Breast epithelium (tissue), 4 donors: ENCODE results near the gene TM2D3. TPM values are rescaled to one million over a fixed set of nuclear protein-coding genes. Genes with fewer than 3 reads are reported as not detected.

Experiments
- DNase-seq, 2 donors: peaks; one replicate each; pipeline ENCODE4 v3.0.0-alpha.2; 2019; ENCODE audit warnings: low spot score in 2 of 2
- H3K27ac ChIP-seq, 2 donors: fragments of 200-600 bp; sonication (generic) in 1 of 2; one replicate each; pipeline ENCODE4 v1.5.1; 2016 to 2019; ENCODE audit warnings: mild to moderate bottlenecking in 1 of 2
- H3K27me3 ChIP-seq, 2 donors: fragments of 200-600 bp; sonication (generic) in 1 of 2; one replicate each; pipeline versions ENCODE4 v1.5.1 to v1.6.0; 2017 to 2019; ENCODE audit warnings: control low read depth in 1 of 2, mild to moderate bottlenecking in 1 of 2
- H3K36me3 ChIP-seq: fragments of 200-600 bp; one replicate; pipeline ENCODE4 v1.5.1; 2019
- H3K4me1 ChIP-seq, 2 donors: fragments of 200-600 bp; sonication (generic); one replicate each; pipeline ENCODE4 v1.5.1; 2016 to 2019; ENCODE audit warnings: control low read depth in 1 of 2
- H3K4me3 ChIP-seq, 3 donors: fragments of 200-600 bp; sonication (generic); 1 replicate in 2 of 3; 2 replicates in 1 of 3; pipeline ENCODE4 v1.5.1; 2016 to 2019; ENCODE audit warnings: mild to moderate bottlenecking in 3 of 3, moderate library complexity in 2 of 3
- H3K9me3 ChIP-seq, 2 donors: fragments of 200-600 bp; sonication (generic) in 1 of 2; one replicate each; pipeline ENCODE4 v1.5.1; 2016 to 2019; ENCODE audit warnings: control low read depth in 1 of 2
- POLR2A ChIP-seq: fragments of 450-650 bp; IDR thresholded peaks from one replicate; pipeline ENCODE4 v1.6.1; 2016; ENCODE audit warnings: antibody characterized with exemption, mild to moderate bottlenecking, moderate library complexity
- POLR2AphosphoS5 ChIP-seq, 3 donors: sonication (generic); formaldehyde crosslinking; IDR thresholded peaks; one replicate each; pipeline ENCODE4 v1.6.1; 2017; ENCODE audit warnings: antibody characterized with exemption in 3 of 3
- intact Hi-C: fragments of 100-400 bp; cut with DNase I; formaldehyde crosslinking; loops from one replicate; pipeline ENCODE4 v1.15.1; 2023; ENCODE audit warnings: low total_unique reads
- total RNA-seq, 3 donors: library from RNA; depleted of rRNA; stranded (reverse); fragments of >200 nt; gene quantifications; one replicate each; pipeline ENCODE4 v1.1.0, GENCODE V29; 2016
- TF ChIP-seq, protein P1 (sequence below), 3 donors: fragments of 450-650 bp; IDR thresholded peaks; one replicate each; pipeline ENCODE4 v1.5.1; 2016 to 2017; ENCODE audit warnings: antibody characterized with exemption in 3 of 3, mild to moderate bottlenecking in 3 of 3, moderate library complexity in 3 of 3

TM2D3 gene
- total RNA-seq, 3 donors from 2014 or later = 40.3 to 49.8 (median 46.2) TPM

- no peaks in the 10 kb centered on the region for H3K4me1 ChIP-seq
- intact Hi-C loops = no loop called here
- H3K9me3 ChIP-seq = no peaks in the 10 kb centered on the region
- H3K4me3 ChIP-seq = no peak overlapping the region
- no peak overlapping the region for H3K27ac ChIP-seq
- TF ChIP-seq POLR2A (no peak), POLR2AphosphoS5 (IDR thresholded peaks at IDR 0.05) (no peak)
- TF ChIP-seq, protein P1, sequence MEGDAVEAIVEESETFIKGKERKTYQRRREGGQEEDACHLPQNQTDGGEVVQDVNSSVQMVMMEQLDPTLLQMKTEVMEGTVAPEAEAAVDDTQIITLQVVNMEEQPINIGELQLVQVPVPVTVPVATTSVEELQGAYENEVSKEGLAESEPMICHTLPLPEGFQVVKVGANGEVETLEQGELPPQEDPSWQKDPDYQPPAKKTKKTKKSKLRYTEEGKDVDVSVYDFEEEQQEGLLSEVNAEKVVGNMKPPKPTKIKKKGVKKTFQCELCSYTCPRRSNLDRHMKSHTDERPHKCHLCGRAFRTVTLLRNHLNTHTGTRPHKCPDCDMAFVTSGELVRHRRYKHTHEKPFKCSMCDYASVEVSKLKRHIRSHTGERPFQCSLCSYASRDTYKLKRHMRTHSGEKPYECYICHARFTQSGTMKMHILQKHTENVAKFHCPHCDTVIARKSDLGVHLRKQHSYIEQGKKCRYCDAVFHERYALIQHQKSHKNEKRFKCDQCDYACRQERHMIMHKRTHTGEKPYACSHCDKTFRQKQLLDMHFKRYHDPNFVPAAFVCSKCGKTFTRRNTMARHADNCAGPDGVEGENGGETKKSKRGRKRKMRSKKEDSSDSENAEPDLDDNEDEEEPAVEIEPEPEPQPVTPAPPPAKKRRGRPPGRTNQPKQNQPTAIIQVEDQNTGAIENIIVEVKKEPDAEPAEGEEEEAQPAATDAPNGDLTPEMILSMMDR (IDR thresholded peaks at IDR 0.05) = no peak
- no peaks in the 10 kb centered on the region for H3K27me3 ChIP-seq
- no peaks in the 10 kb centered on the region for H3K36me3 ChIP-seq
- DNase-seq = no peak
Observed at GRCh38 chr15:101684384-101684783, 32.2 kb upstream of the TM2D3 start.

GRCh38 chr15:101679806-101680205, 27.6 kb upstream of the TM2D3 start:
- no peak for DNase-seq
- H3K4me1 ChIP-seq = no peaks in the 10 kb centered on the region
- H3K36me3 ChIP-seq = no peaks in the 10 kb centered on the region
- TF ChIP-seq POLR2AphosphoS5 (IDR thresholded peaks at IDR 0.05) (no peak), POLR2A (no peak)
- TF ChIP-seq, protein P1 (IDR thresholded peaks at IDR 0.05) = no peak
- intact Hi-C loops = no loop called here
- no peak overlapping the region for H3K4me3 ChIP-seq
- no peaks in the 10 kb centered on the region for H3K9me3 ChIP-seq
- H3K27me3 ChIP-seq = no peaks in the 10 kb centered on the region
- no peak overlapping the region for H3K27ac ChIP-seq

- no peaks in the 10 kb centered on the region for H3K4me1 ChIP-seq
- DNase-seq = no peak
- H3K27ac ChIP-seq = no peak overlapping the region
- no peak overlapping the region for H3K4me3 ChIP-seq
- no peaks in the 10 kb centered on the region for H3K27me3 ChIP-seq
- no peaks in the 10 kb centered on the region for H3K9me3 ChIP-seq
- intact Hi-C loops = no loop called here
- TF ChIP-seq, protein P1 (IDR thresholded peaks at IDR 0.05) = no peak
- TF ChIP-seq POLR2AphosphoS5 (IDR thresholded peaks at IDR 0.05) = no peak
- no peak for TF ChIP-seq POLR2A
- no peaks in the 10 kb centered on the region for H3K36me3 ChIP-seq
Observed at GRCh38 chr15:101676921-101677329, 24.7 kb upstream of the TM2D3 start.

GRCh38 chr15:101675796-101676582, 23.8 kb upstream of the TM2D3 start:
- H3K9me3 ChIP-seq = no peaks in the 10 kb centered on the region
- TF ChIP-seq POLR2A = no peak
- no peak overlapping the region for H3K4me3 ChIP-seq
- no peaks in the 10 kb centered on the region for H3K36me3 ChIP-seq
- H3K4me1 ChIP-seq = no peaks in the 10 kb centered on the region
- intact Hi-C loops = no loop called here
- H3K27me3 ChIP-seq = no peaks in the 10 kb centered on the region
- no peak overlapping the region for H3K27ac ChIP-seq
- DNase-seq = no peak

- intact Hi-C loops = no loop called here
- Histone ChIP-seq H3K27me3 (no peaks in the 10 kb centered on the region), H3K9me3 (no peaks in the 10 kb centered on the region), H3K4me3 (no peak overlapping the region), H3K27ac (no peak overlapping the region), H3K36me3 (no peaks in the 10 kb centered on the region), H3K4me1 (no peaks in the 10 kb centered on the region)
- TF ChIP-seq POLR2AphosphoS5 (IDR thresholded peaks at IDR 0.05) = no peak
- TF ChIP-seq, protein P1 (IDR thresholded peaks at IDR 0.05) = no peak
- no peak for DNase-seq
Observed at GRCh38 chr15:101675015-101675414, 22.8 kb upstream of the TM2D3 start.
